ENCODE measurements around the gene RSPO1. TPM values are rescaled to one million over a fixed set of nuclear protein-coding genes. Genes with fewer than 3 reads are reported as not detected.
A peak's percentile ranks its signal among the peaks of the same experiment; 100 is the strongest.

RSPO1 gene
- total and polyA plus RNA-seq, 2 of the 13 experiments (the other 11 are each of a cell fraction or from before 2014, with no cell fraction given), result not detected

DNA sequence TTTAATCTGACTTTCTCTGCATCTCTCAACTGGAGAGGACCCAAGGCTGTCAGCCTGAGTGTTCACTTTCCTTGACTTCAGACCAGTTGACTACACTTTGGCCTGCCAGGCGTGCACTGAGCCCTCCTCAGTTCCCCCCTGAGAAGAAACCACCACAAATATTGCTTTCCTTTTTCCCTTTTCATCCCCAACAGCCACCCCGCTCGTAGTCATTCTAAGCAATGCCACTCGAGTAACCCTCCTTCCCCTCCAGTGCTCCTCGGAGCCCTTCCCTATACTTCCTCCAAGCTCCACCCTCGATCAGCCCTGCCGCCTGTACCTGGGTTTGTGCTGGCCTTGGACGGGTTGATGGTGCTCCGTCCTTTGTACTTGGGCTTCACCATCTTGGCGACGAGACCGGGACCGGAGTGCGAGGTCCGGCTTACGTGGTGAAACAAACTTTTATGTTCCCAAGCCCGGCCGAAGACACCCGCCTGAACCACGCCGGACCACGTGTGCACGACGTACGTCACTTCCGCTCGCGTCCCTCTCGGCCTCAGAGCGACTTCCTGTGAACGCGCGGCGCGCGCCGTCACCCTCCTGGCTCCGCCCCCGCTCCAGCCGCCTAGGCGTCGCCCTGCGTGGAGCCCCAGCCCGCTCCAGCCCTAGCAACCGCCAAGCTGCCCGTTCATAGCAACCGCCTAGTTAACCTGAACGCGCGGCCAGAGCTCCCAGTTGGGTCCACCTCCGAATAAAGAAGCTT is 39.1 kb downstream of the RSPO1 start, which contains the start of gene GNL2 (continued):
- TF ChIP-seq, protein P1, sequence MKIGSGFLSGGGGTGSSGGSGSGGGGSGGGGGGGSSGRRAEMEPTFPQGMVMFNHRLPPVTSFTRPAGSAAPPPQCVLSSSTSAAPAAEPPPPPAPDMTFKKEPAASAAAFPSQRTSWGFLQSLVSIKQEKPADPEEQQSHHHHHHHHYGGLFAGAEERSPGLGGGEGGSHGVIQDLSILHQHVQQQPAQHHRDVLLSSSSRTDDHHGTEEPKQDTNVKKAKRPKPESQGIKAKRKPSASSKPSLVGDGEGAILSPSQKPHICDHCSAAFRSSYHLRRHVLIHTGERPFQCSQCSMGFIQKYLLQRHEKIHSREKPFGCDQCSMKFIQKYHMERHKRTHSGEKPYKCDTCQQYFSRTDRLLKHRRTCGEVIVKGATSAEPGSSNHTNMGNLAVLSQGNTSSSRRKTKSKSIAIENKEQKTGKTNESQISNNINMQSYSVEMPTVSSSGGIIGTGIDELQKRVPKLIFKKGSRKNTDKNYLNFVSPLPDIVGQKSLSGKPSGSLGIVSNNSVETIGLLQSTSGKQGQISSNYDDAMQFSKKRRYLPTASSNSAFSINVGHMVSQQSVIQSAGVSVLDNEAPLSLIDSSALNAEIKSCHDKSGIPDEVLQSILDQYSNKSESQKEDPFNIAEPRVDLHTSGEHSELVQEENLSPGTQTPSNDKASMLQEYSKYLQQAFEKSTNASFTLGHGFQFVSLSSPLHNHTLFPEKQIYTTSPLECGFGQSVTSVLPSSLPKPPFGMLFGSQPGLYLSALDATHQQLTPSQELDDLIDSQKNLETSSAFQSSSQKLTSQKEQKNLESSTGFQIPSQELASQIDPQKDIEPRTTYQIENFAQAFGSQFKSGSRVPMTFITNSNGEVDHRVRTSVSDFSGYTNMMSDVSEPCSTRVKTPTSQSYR (CRISPR knock-in tag; IDR thresholded peaks at IDR 0.05; ENCODE audit: borderline replicate concordance), result no peak
- TF ChIP-seq, protein P2, sequence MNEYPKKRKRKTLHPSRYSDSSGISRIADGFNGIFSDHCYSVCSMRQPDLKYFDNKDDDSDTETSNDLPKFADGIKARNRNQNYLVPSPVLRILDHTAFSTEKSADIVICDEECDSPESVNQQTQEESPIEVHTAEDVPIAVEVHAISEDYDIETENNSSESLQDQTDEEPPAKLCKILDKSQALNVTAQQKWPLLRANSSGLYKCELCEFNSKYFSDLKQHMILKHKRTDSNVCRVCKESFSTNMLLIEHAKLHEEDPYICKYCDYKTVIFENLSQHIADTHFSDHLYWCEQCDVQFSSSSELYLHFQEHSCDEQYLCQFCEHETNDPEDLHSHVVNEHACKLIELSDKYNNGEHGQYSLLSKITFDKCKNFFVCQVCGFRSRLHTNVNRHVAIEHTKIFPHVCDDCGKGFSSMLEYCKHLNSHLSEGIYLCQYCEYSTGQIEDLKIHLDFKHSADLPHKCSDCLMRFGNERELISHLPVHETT (CRISPR knock-in tag; conservative IDR thresholded peaks at IDR 0.05), result no peak
- no peak for TF ChIP-seq JARID2 (CRISPR knock-in tag; IDR thresholded peaks at IDR 0.05; ENCODE audit: insufficient replicate concordance)
- peak; percentile 69 for TF ChIP-seq ZFY (CRISPR knock-in tag; IDR thresholded peaks at IDR 0.05)
- no peak for TF ChIP-seq ZNF10 (CRISPR knock-in tag; IDR thresholded peaks at IDR 0.05; ENCODE audit: borderline replicate concordance, low read depth)
- TF ChIP-seq, protein P3, sequence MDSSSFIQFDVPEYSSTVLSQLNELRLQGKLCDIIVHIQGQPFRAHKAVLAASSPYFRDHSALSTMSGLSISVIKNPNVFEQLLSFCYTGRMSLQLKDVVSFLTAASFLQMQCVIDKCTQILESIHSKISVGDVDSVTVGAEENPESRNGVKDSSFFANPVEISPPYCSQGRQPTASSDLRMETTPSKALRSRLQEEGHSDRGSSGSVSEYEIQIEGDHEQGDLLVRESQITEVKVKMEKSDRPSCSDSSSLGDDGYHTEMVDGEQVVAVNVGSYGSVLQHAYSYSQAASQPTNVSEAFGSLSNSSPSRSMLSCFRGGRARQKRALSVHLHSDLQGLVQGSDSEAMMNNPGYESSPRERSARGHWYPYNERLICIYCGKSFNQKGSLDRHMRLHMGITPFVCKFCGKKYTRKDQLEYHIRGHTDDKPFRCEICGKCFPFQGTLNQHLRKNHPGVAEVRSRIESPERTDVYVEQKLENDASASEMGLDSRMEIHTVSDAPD (CRISPR knock-in tag; IDR thresholded peaks at IDR 0.05), result no peak
- peak; percentile 40 for TF ChIP-seq ETV5 (CRISPR knock-in tag; IDR thresholded peaks at IDR 0.05; ENCODE audit: borderline replicate concordance)
- TF ChIP-seq SKI (IDR thresholded peaks at IDR 0.05; ENCODE audit: partially characterized antibody), result peak; percentile 96
- TF ChIP-seq ZMYM4 (CRISPR knock-in tag; IDR thresholded peaks at IDR 0.05), result peak; percentile 60
- peak; percentile 87 for TF ChIP-seq RBFOX2 (IDR thresholded peaks at IDR 0.05; ENCODE audit: low read depth, low read length)
- no peak for TF ChIP-seq BCL6 (CRISPR knock-in tag; IDR thresholded peaks at IDR 0.05)
- TF ChIP-seq CEBPG (CRISPR knock-in tag; IDR thresholded peaks at IDR 0.05), result no peak
- TF ChIP-seq, protein P4, sequence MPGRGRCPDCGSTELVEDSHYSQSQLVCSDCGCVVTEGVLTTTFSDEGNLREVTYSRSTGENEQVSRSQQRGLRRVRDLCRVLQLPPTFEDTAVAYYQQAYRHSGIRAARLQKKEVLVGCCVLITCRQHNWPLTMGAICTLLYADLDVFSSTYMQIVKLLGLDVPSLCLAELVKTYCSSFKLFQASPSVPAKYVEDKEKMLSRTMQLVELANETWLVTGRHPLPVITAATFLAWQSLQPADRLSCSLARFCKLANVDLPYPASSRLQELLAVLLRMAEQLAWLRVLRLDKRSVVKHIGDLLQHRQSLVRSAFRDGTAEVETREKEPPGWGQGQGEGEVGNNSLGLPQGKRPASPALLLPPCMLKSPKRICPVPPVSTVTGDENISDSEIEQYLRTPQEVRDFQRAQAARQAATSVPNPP (CRISPR knock-in tag; IDR thresholded peaks at IDR 0.05), result no peak
- TF ChIP-seq ZNF274 (CRISPR knock-in tag; IDR thresholded peaks at IDR 0.05), result no peak
- no peak for TF ChIP-seq LCORL (IDR thresholded peaks at IDR 0.05)
- peak; percentile 69 for TF ChIP-seq LCORL (CRISPR knock-in tag; IDR thresholded peaks at IDR 0.05)
- peak; percentile 46; the same call in 1 of the 2 replicates for TF ChIP-seq ZNF768 (CRISPR knock-in tag; IDR thresholded peaks at IDR 0.05)
- TF ChIP-seq, protein P5, sequence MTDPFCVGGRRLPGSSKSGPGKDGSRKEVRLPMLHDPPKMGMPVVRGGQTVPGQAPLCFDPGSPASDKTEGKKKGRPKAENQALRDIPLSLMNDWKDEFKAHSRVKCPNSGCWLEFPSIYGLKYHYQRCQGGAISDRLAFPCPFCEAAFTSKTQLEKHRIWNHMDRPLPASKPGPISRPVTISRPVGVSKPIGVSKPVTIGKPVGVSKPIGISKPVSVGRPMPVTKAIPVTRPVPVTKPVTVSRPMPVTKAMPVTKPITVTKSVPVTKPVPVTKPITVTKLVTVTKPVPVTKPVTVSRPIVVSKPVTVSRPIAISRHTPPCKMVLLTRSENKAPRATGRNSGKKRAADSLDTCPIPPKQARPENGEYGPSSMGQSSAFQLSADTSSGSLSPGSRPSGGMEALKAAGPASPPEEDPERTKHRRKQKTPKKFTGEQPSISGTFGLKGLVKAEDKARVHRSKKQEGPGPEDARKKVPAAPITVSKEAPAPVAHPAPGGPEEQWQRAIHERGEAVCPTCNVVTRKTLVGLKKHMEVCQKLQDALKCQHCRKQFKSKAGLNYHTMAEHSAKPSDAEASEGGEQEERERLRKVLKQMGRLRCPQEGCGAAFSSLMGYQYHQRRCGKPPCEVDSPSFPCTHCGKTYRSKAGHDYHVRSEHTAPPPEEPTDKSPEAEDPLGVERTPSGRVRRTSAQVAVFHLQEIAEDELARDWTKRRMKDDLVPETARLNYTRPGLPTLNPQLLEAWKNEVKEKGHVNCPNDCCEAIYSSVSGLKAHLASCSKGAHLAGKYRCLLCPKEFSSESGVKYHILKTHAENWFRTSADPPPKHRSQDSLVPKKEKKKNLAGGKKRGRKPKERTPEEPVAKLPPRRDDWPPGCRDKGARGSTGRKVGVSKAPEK (CRISPR knock-in tag; IDR thresholded peaks at IDR 0.05; ENCODE audit: borderline replicate concordance), result 0 out of 2 replicates have a peak, but pooled peaks have one; percentile 24
- TF ChIP-seq ELF4 (CRISPR knock-in tag; IDR thresholded peaks at IDR 0.05; ENCODE audit: borderline replicate concordance), result 0 out of 2 replicates have a peak, but pooled peaks have one; percentile 43
- peak; percentile 49; the same call in 1 of the 2 replicates for TF ChIP-seq IRF2 (CRISPR knock-in tag; IDR thresholded peaks at IDR 0.05)
- no peak for TF ChIP-seq NFRKB (IDR thresholded peaks at IDR 0.05)
